ENCODE data around the gene SYT14.

- TF ChIP-seq YY1 (IDR thresholded peaks at IDR 0.05; ENCODE audit: insufficient read depth, insufficient read length) (no peak), ZNF274 (IDR thresholded peaks at IDR 0.05; ENCODE audit: low read depth, low read length) (no peak), SUZ12 (IDR thresholded peaks at IDR 0.05; ENCODE audit: extremely low read depth, insufficient read depth, insufficient read length) (no peak)
Observed at GRCh38 chr1:210074904-210075303, 136.9 kb downstream of the SYT14 start.

All from NT2/D1 (cell line).